Type B pancreatic cell (in vitro differentiated cells): ENCODE measurements around the gene ZSWIM5. TPM values are rescaled to one million over a fixed set of nuclear protein-coding genes. Genes with fewer than 3 reads are reported as not detected.

Experiments used
- DNase-seq: peaks from one replicate; pipeline ENCODE4 v3.0.0; 2021; ENCODE audit warnings: mixed read lengths; ENCODE audit not compliant: unreplicated experiment; ENCODE audit errors: extremely low spot score
- H3K27ac Mint-ChIP-seq: 2 replicates; pipeline ENCODE4 v1.8.0; 2021; ENCODE audit warnings: mild to moderate bottlenecking, mixed read lengths
- H3K27me3 Mint-ChIP-seq: 2 replicates; pipeline ENCODE4 v1.8.0; 2021; ENCODE audit warnings: mixed read lengths
- H3K36me3 Mint-ChIP-seq: 2 replicates; pipeline ENCODE4 v1.8.0; 2021; ENCODE audit warnings: mixed read lengths
- H3K4me1 Mint-ChIP-seq: one replicate; pipeline ENCODE4 v1.8.0; 2021; ENCODE audit warnings: mixed read lengths; ENCODE audit not compliant: unreplicated experiment
- H3K4me3 Mint-ChIP-seq: 2 replicates; pipeline ENCODE4 v1.8.0; 2021; ENCODE audit warnings: mild to moderate bottlenecking, mixed read lengths
- H3K9me3 Mint-ChIP-seq: 2 replicates; pipeline ENCODE4 v1.8.0; 2021; ENCODE audit warnings: mixed read lengths
- total RNA-seq: library from RNA; stranded (reverse); gene quantifications from 2 replicates; pipeline ENCODE4 v1.2.1, GENCODE V29; 2021; ENCODE audit warnings: low replicate concordance
- TF ChIP-seq, protein P1 (sequence below): fragments of 200-600 bp; sonication (generic); conservative IDR thresholded peaks from 2 replicates; pipeline ENCODE4 v1.5.0; 2021; ENCODE audit warnings: antibody characterized with exemption, mild to moderate bottlenecking

ZSWIM5 gene
- total RNA-seq, 1 donor from 2014 or later = 2.7 TPM

GRCh38 chr1:45244660-45245059 is 38.3 kb upstream of the ZSWIM5 start:
- peaks cover 19% of the 10 kb centered on the region for H3K27me3 Mint-ChIP-seq
- H3K36me3 Mint-ChIP-seq = no peaks in the 10 kb centered on the region
- TF ChIP-seq, protein P1, sequence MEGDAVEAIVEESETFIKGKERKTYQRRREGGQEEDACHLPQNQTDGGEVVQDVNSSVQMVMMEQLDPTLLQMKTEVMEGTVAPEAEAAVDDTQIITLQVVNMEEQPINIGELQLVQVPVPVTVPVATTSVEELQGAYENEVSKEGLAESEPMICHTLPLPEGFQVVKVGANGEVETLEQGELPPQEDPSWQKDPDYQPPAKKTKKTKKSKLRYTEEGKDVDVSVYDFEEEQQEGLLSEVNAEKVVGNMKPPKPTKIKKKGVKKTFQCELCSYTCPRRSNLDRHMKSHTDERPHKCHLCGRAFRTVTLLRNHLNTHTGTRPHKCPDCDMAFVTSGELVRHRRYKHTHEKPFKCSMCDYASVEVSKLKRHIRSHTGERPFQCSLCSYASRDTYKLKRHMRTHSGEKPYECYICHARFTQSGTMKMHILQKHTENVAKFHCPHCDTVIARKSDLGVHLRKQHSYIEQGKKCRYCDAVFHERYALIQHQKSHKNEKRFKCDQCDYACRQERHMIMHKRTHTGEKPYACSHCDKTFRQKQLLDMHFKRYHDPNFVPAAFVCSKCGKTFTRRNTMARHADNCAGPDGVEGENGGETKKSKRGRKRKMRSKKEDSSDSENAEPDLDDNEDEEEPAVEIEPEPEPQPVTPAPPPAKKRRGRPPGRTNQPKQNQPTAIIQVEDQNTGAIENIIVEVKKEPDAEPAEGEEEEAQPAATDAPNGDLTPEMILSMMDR = no peak
- no peak for DNase-seq
- no peaks in the 10 kb centered on the region for H3K4me1 Mint-ChIP-seq
- H3K4me3 Mint-ChIP-seq = no peak overlapping the region
- no peak overlapping the region for H3K27ac Mint-ChIP-seq
- H3K9me3 Mint-ChIP-seq = peaks cover 13% of the 10 kb centered on the region

DNA sequence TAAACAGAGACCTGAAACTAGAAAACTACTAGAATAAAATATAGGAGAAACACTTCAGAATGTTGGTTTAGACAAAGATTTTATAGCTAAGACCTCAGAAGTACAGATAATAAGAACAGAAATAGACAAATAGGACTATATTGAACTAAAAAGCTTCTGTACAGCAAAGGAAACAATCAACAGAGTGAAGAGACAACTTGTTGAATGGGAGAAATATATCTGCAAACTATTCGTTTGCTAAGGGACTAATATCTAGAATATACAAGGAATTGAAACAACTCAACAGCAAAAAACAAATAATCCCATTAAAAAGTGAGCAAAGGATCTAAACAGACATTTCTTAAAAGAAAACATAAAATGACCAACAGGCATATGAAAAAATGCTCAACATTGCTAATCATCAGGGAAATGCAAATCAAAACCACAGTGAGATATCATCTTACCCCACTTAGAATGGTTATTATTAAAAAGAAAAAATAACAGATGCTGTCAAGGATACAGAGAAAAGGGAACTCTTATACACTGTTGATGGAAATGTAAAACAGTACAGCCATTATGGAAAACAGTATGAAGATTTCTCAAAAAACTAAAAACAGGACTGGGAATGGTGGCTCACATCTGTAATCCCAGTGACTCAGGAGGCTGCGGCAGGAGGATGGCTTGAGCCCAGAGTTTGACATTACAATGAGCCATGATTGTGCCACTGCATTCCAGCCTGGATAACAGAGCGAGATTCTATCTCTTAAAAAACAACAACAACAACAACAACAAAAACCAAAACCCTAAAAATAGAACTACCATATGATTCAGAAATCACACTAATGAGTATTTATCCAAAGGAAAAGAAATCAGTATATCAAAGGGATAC is 37.3 kb upstream of the ZSWIM5 start:
- H3K4me1 Mint-ChIP-seq = no peaks in the 10 kb centered on the region
- no peak overlapping the region for H3K27ac Mint-ChIP-seq
- TF ChIP-seq, protein P1 = no peak
- peaks cover 23% of the 10 kb centered on the region for H3K27me3 Mint-ChIP-seq
- H3K4me3 Mint-ChIP-seq = no peak overlapping the region
- peaks cover 13% of the 10 kb centered on the region for H3K9me3 Mint-ChIP-seq
- no peaks in the 10 kb centered on the region for H3K36me3 Mint-ChIP-seq
- no peak for DNase-seq

- Mint-ChIP-seq H3K27me3 (peaks cover 13% of the 10 kb centered on the region), H3K9me3 (peaks cover 11% of the 10 kb centered on the region), H3K4me3 (no peak overlapping the region), H3K4me1 (no peaks in the 10 kb centered on the region), H3K27ac (no peak overlapping the region), H3K36me3 (no peaks in the 10 kb centered on the region)
- TF ChIP-seq, protein P1 = no peak
- no peak for DNase-seq
Observed at GRCh38 chr1:45238846-45239245, 32.4 kb upstream of the ZSWIM5 start.

DNA sequence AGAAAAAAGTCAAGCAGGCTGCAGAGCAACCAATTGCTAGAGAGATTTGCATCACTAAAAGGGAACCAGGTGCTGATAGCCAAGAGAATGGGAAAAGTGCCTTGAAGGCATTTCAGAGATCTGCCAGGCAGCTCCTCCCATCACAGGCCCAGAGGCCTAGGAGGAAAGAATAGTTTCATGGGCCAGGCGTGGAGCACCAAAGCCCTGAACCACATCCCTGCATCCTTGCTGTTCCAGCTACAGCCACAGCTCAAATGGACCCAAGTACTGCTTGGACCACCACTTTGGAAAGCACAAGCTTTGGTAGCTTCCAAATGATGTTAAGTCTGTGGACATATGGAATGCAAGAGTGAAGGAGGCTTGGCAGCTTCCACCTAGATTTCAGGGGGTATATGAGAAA is 29.7 kb upstream of the ZSWIM5 start:
- Mint-ChIP-seq H3K27ac (no peak overlapping the region), H3K4me1 (no peaks in the 10 kb centered on the region), H3K4me3 (no peak overlapping the region), H3K36me3 (no peaks in the 10 kb centered on the region), H3K27me3 (peaks cover 9% of the 10 kb centered on the region), H3K9me3 (peaks cover 4% of the 10 kb centered on the region)
- no peak for DNase-seq
- TF ChIP-seq, protein P1 = no peak

GRCh38 chr1:45230537-45230936 is 24.1 kb upstream of the ZSWIM5 start:
- Mint-ChIP-seq H3K36me3 (no peaks in the 10 kb centered on the region), H3K27me3 (no peaks in the 10 kb centered on the region), H3K9me3 (no peaks in the 10 kb centered on the region), H3K27ac (no peak overlapping the region), H3K4me1 (no peaks in the 10 kb centered on the region), H3K4me3 (no peak overlapping the region)
- TF ChIP-seq, protein P1 = no peak
- DNase-seq = no peak
